Endothelial cell of umbilical vein (primary cell): ENCODE measurements around the gene SMAD9. TPM values are rescaled to one million over a fixed set of nuclear protein-coding genes. Genes with fewer than 3 reads are reported as not detected.

Source experiments
- BruUV-seq: library from RNA; stranded (reverse); fragments of 400-500 nt; replicated peaks from 2 replicates; lab custom pipeline; 2021; lab: Mats Ljungman, UMichigan
- CTCF ChIA-PET: fragments of 300-600, 350-600 bp; sonication (Branson Sonifier 250); formaldehyde crosslinking; loops from one replicate; lab custom pipeline; 2021; ENCODE audit warnings: antibody characterized with exemption, inconsistent platforms; lab: Charles Lee
- POLR2A ChIA-PET: fragments of 300-600, 350-600 bp; sonication (Branson Sonifier 250); formaldehyde crosslinking; loops from one replicate; lab custom pipeline; 2021; ENCODE audit warnings: antibody characterized with exemption, inconsistent platforms; lab: Charles Lee
- DNase-seq: peaks from one replicate; pipeline ENCODE4 v3.0.0-alpha.2; 2011; ENCODE audit warnings: low read depth, low spot score
- FAIRE-seq: peaks from 2 replicates; lab custom pipeline; 2011; peaks lifted over from hg19 to GRCh38; lab: Jason Lieb, UNC
- H2AFZ ChIP-seq: 2 replicates; pipeline ENCODE4 v1.6.0; 2012; ENCODE audit warnings: low read depth, low read length, control low read depth, inconsistent platforms
- H3K27ac ChIP-seq: 2 replicates; pipeline ENCODE4 v1.5.1; 2011; ENCODE audit warnings: low read depth, mild to moderate bottlenecking, control low read depth, low read length, moderate library complexity; ENCODE audit not compliant: insufficient read depth
- H3K27me3 ChIP-seq, 2 experiments: 2 replicates each; pipeline versions ENCODE4 v1.6.0 to v1.6.1; 2011; ENCODE audit warnings: low read length in 2 of 2, mixed read lengths in 1 of 2; ENCODE audit not compliant: control insufficient read depth in 2 of 2, insufficient read depth in 2 of 2
- H3K36me3 ChIP-seq, 2 experiments: 2 replicates in 1 of 2; 3 replicates in 1 of 2; pipeline ENCODE4 v1.5.1; 2011; ENCODE audit warnings: low read length in 2 of 2, mild to moderate bottlenecking in 1 of 2, moderate library complexity in 1 of 2; ENCODE audit not compliant: control insufficient read depth in 2 of 2, insufficient read depth in 2 of 2; ENCODE audit errors: extremely low read depth in 1 of 2
- H3K4me1 ChIP-seq: 3 replicates; pipeline ENCODE4 v1.5.1; 2011; ENCODE audit warnings: mild to moderate bottlenecking, low read length; ENCODE audit not compliant: control insufficient read depth, insufficient read depth; ENCODE audit errors: extremely low read depth
- H3K4me2 ChIP-seq: 2 replicates; pipeline ENCODE4 v1.6.1; 2011; ENCODE audit warnings: low read length, control low read depth, mixed read lengths; ENCODE audit not compliant: insufficient read depth
- H3K4me3 ChIP-seq, 3 experiments: fragments of 200-600 bp in 1 of 3; sonication (generic), shearing (Covaris generic) in 1 of 3; replicated peaks in 1 of 3; 2 replicates each; pipeline ENCODE4 v1.5.1; 2011 to 2016; ENCODE audit warnings: control low read depth in 3 of 3, low read length in 3 of 3, mild to moderate bottlenecking in 2 of 3, inconsistent platforms in 1 of 3, low read depth in 1 of 3, moderate library complexity in 1 of 3; ENCODE audit not compliant: insufficient read depth in 1 of 3
- H3K79me2 ChIP-seq: 2 replicates; pipeline ENCODE4 v1.6.0; 2012; ENCODE audit warnings: low read length, inconsistent platforms; ENCODE audit not compliant: control insufficient read depth, insufficient read depth
- H3K9ac ChIP-seq: replicated peaks from 2 replicates; pipeline ENCODE3; 2011; ENCODE audit warnings: low read length, control low read depth; ENCODE audit not compliant: insufficient read depth; ENCODE audit errors: extremely low read depth
- H3K9me1 ChIP-seq: replicated peaks from 3 replicates; pipeline ENCODE4 v1.6.0; 2011; ENCODE audit warnings: mild to moderate bottlenecking, low read length; ENCODE audit not compliant: control insufficient read depth, insufficient read depth; ENCODE audit errors: extremely low read depth
- H3K9me3 ChIP-seq: replicated peaks from 2 replicates; pipeline ENCODE4 v1.5.1; 2012; ENCODE audit warnings: low read length, inconsistent platforms; ENCODE audit not compliant: control insufficient read depth, insufficient read depth
- H4K20me1 ChIP-seq: replicated peaks from 2 replicates; pipeline ENCODE3; 2011; ENCODE audit warnings: mild to moderate bottlenecking, low read length; ENCODE audit not compliant: control insufficient read depth, insufficient read depth; ENCODE audit errors: extremely low read depth
- EZH2 ChIP-seq: IDR thresholded peaks from 2 replicates; pipeline ENCODE4 v1.6.1; 2012; ENCODE audit warnings: borderline replicate concordance, low read depth, mild to moderate bottlenecking, moderate library complexity, low read length, inconsistent platforms; ENCODE audit not compliant: severe bottlenecking
- FOS ChIP-seq: IDR thresholded peaks from 2 replicates; pipeline ENCODE4 v1.6.1; 2011; ENCODE audit warnings: mild to moderate bottlenecking, low read length, moderate library complexity, borderline replicate concordance; ENCODE audit not compliant: insufficient read depth
- GATA2 ChIP-seq: IDR thresholded peaks from 2 replicates; pipeline ENCODE4 v1.7.0; 2011; ENCODE audit warnings: low read depth, mild to moderate bottlenecking, moderate library complexity, mixed read lengths, low read length; ENCODE audit not compliant: insufficient read length, insufficient read depth
- JUN ChIP-seq: IDR thresholded peaks from 2 replicates; pipeline ENCODE4 v1.6.1; 2011; ENCODE audit warnings: borderline replicate concordance, low read depth; ENCODE audit not compliant: insufficient read length, insufficient read depth
- MAX ChIP-seq: IDR thresholded peaks from 2 replicates; pipeline ENCODE4 v1.6.1; 2011; ENCODE audit not compliant: insufficient read depth, insufficient read length
- MYC ChIP-seq: IDR thresholded peaks from one replicate; pipeline ENCODE4 v1.6.1; 2011; ENCODE audit warnings: mild to moderate bottlenecking, low read depth, low read length
- POLR2A ChIP-seq: IDR thresholded peaks from 2 replicates; pipeline ENCODE4 v1.6.1; 2012; ENCODE audit warnings: low read depth, mild to moderate bottlenecking, control low read depth, low read length
- POLR2AphosphoS5 ChIP-seq: IDR thresholded peaks from 2 replicates; pipeline ENCODE4 v1.6.1; 2012; ENCODE audit warnings: low read depth, mild to moderate bottlenecking, control low read depth, low read length, moderate library complexity; ENCODE audit not compliant: insufficient read depth
- dilution Hi-C: fragments of 300-500 bp; cut with MboI; formaldehyde crosslinking; loops from one replicate; pipeline ENCODE4 v1.15.0; 2019; ENCODE audit warnings: low sequenced_read_pairs; ENCODE audit not compliant: extremely low pct_ligation_motif_present
- intact Hi-C: fragments of 100-400 bp; cut with micrococcal nuclease; formaldehyde crosslinking; loops from one replicate; pipeline ENCODE4 v1.10.0; 2022
- polyA plus RNA-seq, 4 experiments: library from polyadenylated mRNA; depleted of rRNA in 3 of 4; stranded (reverse) in 3 of 4; unstranded in 1 of 4; fragments of >200 nt; gene quantifications; 2 replicates each; pipeline versions ENCODE4 v1.2.1 to v1.2.3, GENCODE V29; 2011 to 2012; ENCODE audit warnings: missing spikeins in 1 of 4
- total RNA-seq: library from RNA; stranded (reverse); gene quantifications from 2 replicates; pipeline ENCODE4 v1.2.3, GENCODE V29; 2021
- TF ChIP-seq, protein P1 (sequence below), 2 donors: IDR thresholded peaks; 1 replicate in 1 of 2; 2 replicates in 1 of 2; pipeline ENCODE4 v1.5.1; 2011; ENCODE audit warnings: low read length in 2 of 2, mild to moderate bottlenecking in 2 of 2, moderate library complexity in 2 of 2, control low read depth in 1 of 2, inconsistent platforms in 1 of 2, low read depth in 1 of 2; ENCODE audit not compliant: insufficient read depth in 1 of 2; ENCODE audit errors: extremely low read depth in 1 of 2

SMAD9 gene
- total and polyA plus RNA-seq, 2 donors (not counting 3 experiments of a cell fraction or from before 2014, with no cell fraction given): 2.2 to 4.2 TPM

- no TSS peak for BruUV-seq
- TF ChIP-seq JUN (no peak), MYC (no peak), EZH2 (no peak), POLR2A (no peak), GATA2 (no peak), POLR2AphosphoS5 (no peak), MAX (no peak), FOS (no peak)
- TF ChIP-seq, protein P1, sequence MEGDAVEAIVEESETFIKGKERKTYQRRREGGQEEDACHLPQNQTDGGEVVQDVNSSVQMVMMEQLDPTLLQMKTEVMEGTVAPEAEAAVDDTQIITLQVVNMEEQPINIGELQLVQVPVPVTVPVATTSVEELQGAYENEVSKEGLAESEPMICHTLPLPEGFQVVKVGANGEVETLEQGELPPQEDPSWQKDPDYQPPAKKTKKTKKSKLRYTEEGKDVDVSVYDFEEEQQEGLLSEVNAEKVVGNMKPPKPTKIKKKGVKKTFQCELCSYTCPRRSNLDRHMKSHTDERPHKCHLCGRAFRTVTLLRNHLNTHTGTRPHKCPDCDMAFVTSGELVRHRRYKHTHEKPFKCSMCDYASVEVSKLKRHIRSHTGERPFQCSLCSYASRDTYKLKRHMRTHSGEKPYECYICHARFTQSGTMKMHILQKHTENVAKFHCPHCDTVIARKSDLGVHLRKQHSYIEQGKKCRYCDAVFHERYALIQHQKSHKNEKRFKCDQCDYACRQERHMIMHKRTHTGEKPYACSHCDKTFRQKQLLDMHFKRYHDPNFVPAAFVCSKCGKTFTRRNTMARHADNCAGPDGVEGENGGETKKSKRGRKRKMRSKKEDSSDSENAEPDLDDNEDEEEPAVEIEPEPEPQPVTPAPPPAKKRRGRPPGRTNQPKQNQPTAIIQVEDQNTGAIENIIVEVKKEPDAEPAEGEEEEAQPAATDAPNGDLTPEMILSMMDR (IDR thresholded peaks at IDR 0.05; ENCODE audit: extremely low read depth in 1 of 2, insufficient read depth in 1 of 2, low read depth in 1 of 2, low read length in 2 of 2): no peak
- H3K4me1 ChIP-seq: peaks cover 32% of the 10 kb centered on the region
- H3K4me3 ChIP-seq: peak overlapping the region; percentile 62 to 93 (median 83)
- dilution Hi-C loops (no loop called here), intact Hi-C loops (loop anchor here (2.0 to 10.0 kb wide), 6 partner anchors 65 to 1525 kb away; partner anchors contain the start of genes CCDC169, SPART and UFM1)
- H3K27ac ChIP-seq: peak overlapping the region; percentile 44
- no peaks in the 10 kb centered on the region for H4K20me1 ChIP-seq
- no peak for DNase-seq
- H3K79me2 ChIP-seq: peaks cover 40% of the 10 kb centered on the region
- CTCF ChIA-PET: interaction anchor here (0.8 kb wide), 1 partner anchor 161 kb away, joined by 3 read pairs; no protein-coding TSS in a partner anchor
- no peak for FAIRE-seq
- peak overlapping the region; percentile 94 for H3K4me2 ChIP-seq
- H3K27me3 ChIP-seq: no peaks in the 10 kb centered on the region
- H3K9ac ChIP-seq: peak overlapping the region; percentile 69
- peak overlapping the region; percentile 97 for H2AFZ ChIP-seq
- H3K9me1 ChIP-seq: no peaks in the 10 kb centered on the region
- no peaks in the 10 kb centered on the region for H3K9me3 ChIP-seq
- POLR2A ChIA-PET: no interaction called here
- no peaks in the 10 kb centered on the region for H3K36me3 ChIP-seq
Observed at GRCh38 chr13:36819739-36820090, 100.3 kb downstream of the SMAD9 start.
